ENCODE results near the gene DAB2IP.

DAB2IP gene

DNA sequence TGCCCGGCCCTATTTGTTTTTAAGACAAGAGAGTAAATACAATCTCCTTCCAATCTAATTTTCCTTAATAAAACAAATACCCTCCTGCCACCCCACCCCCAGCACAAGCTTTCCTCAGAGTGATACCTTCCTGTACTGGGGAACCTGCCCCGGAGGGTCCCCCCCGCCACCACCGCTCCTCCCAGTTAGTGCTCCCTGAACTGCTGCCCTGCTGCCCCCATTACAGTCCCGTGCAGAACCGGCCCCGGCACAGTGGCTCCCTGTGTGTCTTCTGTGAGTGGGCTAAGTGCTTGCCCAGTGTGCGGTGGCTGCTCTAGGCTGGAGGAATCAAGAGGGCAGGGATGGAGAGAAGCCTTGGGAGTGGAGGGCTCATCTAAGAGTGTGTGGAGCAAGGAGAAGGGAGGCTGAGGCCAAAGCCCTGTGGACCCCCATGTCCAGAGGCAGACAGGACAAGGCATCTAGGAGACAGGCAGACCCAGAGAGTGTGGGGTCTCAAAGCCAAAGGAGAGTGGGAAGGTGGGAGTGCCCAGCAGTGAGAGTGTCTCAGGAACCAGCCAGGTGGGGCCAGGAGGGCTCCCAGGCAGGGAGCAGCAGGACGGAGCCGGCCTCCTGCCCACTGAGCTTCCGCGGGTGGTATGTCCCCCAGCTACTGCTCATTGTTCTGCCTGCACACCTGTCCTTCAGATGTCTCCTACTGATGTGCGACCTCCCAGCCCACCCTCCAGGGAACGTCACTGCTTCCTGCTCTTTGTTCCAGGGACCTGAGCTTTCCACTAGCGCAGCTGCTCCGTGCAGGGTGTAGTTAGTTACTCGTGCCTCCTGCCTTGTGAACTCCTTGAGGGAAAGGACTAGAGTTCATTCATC lies 129.0 kb downstream of the DAB2IP start:
- Histone ChIP-seq H3K36me3 (ENCODE audit: low read depth) (peaks cover 58% of the 10 kb centered on the region), H3K9me3 (ENCODE audit: severe bottlenecking) (no peaks in the 10 kb centered on the region), H3K27me3 (ENCODE audit: insufficient read depth, poor library complexity, severe bottlenecking) (no peaks in the 10 kb centered on the region), H3K4me3 (ENCODE audit: severe bottlenecking) (no peak overlapping the region), H3K27ac (ENCODE audit: poor library complexity, severe bottlenecking) (no peak overlapping the region), H3K4me1 (ENCODE audit: insufficient read depth, poor library complexity, severe bottlenecking) (no peaks in the 10 kb centered on the region)
- no peak for ATAC-seq (ENCODE audit: low read depth)
- TF ChIP-seq, protein P1, sequence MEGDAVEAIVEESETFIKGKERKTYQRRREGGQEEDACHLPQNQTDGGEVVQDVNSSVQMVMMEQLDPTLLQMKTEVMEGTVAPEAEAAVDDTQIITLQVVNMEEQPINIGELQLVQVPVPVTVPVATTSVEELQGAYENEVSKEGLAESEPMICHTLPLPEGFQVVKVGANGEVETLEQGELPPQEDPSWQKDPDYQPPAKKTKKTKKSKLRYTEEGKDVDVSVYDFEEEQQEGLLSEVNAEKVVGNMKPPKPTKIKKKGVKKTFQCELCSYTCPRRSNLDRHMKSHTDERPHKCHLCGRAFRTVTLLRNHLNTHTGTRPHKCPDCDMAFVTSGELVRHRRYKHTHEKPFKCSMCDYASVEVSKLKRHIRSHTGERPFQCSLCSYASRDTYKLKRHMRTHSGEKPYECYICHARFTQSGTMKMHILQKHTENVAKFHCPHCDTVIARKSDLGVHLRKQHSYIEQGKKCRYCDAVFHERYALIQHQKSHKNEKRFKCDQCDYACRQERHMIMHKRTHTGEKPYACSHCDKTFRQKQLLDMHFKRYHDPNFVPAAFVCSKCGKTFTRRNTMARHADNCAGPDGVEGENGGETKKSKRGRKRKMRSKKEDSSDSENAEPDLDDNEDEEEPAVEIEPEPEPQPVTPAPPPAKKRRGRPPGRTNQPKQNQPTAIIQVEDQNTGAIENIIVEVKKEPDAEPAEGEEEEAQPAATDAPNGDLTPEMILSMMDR (IDR thresholded peaks at IDR 0.05; ENCODE audit: poor library complexity, severe bottlenecking) = no peak
- no peak for DNase-seq (ENCODE audit: low spot score)

DNA sequence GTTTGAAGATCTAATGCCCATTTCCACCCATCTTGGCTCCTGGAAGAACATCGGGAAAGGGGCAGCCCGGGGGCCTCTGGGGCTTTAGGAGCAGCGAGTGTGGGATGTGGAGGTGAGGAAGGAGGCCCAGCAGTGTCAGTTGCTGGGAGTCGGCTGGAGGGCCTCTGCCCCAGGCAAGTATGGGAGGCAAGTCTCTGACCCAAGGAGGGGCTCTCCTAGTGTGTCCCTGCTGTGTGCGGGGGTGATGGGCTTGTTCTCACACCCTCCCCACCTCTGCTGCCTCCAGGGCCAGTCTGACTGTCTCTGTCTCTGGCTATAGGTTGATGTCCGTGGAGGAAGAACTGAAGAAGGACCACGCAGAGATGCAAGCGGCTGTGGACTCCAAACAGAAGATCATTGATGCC lies 129.7 kb downstream of the DAB2IP start:
- H3K4me3 ChIP-seq (ENCODE audit: severe bottlenecking) = no peak overlapping the region
- no peak for DNase-seq (ENCODE audit: low spot score)
- TF ChIP-seq, protein P1 (IDR thresholded peaks at IDR 0.05; ENCODE audit: poor library complexity, severe bottlenecking) = no peak
- peaks cover 51% of the 10 kb centered on the region for H3K36me3 ChIP-seq (ENCODE audit: low read depth)
- H3K27ac ChIP-seq (ENCODE audit: poor library complexity, severe bottlenecking) = no peak overlapping the region
- no peaks in the 10 kb centered on the region for H3K9me3 ChIP-seq (ENCODE audit: severe bottlenecking)
- ATAC-seq (ENCODE audit: low read depth) = no peak
- H3K27me3 ChIP-seq (ENCODE audit: insufficient read depth, poor library complexity, severe bottlenecking) = no peaks in the 10 kb centered on the region
- H3K4me1 ChIP-seq (ENCODE audit: insufficient read depth, poor library complexity, severe bottlenecking) = no peaks in the 10 kb centered on the region

DNA sequence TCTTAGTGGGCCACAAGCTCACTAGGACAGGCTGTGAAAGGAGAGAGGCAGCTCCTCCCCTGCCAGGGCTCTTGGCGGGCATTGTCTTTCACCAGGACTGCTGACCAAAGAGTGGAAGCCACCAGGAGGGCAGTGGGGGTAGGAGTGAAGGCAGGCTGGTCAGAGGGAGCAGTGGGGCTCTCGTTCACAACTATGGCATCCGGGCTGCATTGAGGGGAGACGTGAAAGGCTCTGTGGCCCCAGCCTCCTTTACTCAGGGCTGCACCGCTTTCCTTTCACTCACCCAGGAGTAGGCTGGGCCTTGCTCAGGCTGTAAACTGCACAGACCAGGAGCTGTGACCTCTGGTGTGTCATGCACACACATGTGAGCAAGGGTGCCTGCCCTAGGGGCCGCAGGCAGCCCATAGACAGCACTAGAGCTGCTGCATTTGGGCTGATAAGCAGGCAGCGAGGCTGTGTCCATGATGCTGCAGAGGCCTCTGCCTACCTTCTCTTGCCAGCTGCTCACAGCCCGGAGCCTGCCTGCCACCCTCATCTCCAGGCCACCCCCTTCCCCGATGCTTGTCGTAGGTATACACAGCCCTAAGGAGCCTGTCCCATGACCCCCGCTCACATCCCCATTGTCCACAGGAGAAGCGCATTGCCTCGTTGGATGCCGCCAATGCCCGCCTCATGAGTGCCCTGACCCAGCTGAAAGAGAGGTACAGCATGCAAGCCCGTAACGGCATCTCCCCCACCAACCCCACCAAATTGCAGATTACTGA lies 130.4 kb downstream of the DAB2IP start:
- Histone ChIP-seq H3K4me3 (ENCODE audit: severe bottlenecking) (no peak overlapping the region), H3K4me1 (ENCODE audit: insufficient read depth, poor library complexity, severe bottlenecking) (no peaks in the 10 kb centered on the region), H3K36me3 (ENCODE audit: low read depth) (peaks cover 44% of the 10 kb centered on the region), H3K27ac (ENCODE audit: poor library complexity, severe bottlenecking) (no peak overlapping the region), H3K9me3 (ENCODE audit: severe bottlenecking) (no peaks in the 10 kb centered on the region), H3K27me3 (ENCODE audit: insufficient read depth, poor library complexity, severe bottlenecking) (no peaks in the 10 kb centered on the region)
- no peak for DNase-seq (ENCODE audit: low spot score)
- no peak for ATAC-seq (ENCODE audit: low read depth)
- TF ChIP-seq, protein P1 (IDR thresholded peaks at IDR 0.05; ENCODE audit: poor library complexity, severe bottlenecking) = no peak

DNA sequence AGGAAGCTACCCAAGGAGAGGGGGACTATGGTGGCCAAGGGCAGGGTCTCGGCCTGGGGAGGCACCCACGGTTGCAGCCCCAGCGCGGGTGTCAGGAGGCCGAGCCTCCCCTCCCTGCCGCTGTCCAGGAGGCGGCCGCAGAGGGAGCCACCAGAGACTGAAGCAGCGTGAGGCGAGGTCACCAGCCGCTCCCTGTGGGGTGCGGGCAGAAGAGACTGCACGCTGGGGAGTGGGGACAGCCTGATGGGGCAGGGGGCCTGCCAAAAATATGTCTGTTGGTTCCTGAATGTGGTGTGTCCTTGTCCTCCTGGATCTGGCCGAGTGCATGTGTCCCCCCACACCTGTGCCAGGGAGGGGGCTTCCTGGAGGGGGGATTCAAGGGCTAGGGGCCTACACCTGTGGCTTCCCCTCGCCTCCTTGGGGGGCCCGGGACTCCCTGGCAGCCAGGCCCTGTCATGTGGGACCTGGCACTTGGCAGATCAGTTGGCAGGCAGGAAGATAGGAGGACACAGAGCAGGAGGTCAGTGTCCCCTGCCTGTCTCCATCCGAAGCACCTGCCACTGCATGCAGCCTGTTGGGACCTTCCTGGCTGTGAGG lies 131.2 kb downstream of the DAB2IP start:
- H3K27ac ChIP-seq (ENCODE audit: poor library complexity, severe bottlenecking) = no peak overlapping the region
- TF ChIP-seq, protein P1 (IDR thresholded peaks at IDR 0.05; ENCODE audit: poor library complexity, severe bottlenecking) = no peak
- ATAC-seq (ENCODE audit: low read depth) (no peak), DNase-seq (ENCODE audit: low spot score) (no peak)
- H3K36me3 ChIP-seq (ENCODE audit: low read depth) = peaks cover 37% of the 10 kb centered on the region
- no peaks in the 10 kb centered on the region for H3K9me3 ChIP-seq (ENCODE audit: severe bottlenecking)
- no peak overlapping the region for H3K4me3 ChIP-seq (ENCODE audit: severe bottlenecking)
- H3K27me3 ChIP-seq (ENCODE audit: insufficient read depth, poor library complexity, severe bottlenecking) = no peaks in the 10 kb centered on the region
- H3K4me1 ChIP-seq (ENCODE audit: insufficient read depth, poor library complexity, severe bottlenecking) = no peaks in the 10 kb centered on the region
